GM03348 (cell line): Measurements from ENCODE around the gene PTPRR.
"Not testable (repeated sequence)": the region's sequence is repeated elsewhere in the genome, so short reads cannot be mapped to it uniquely, and the experiment has no call there.

Experiments used
- DNase-seq: peaks from one replicate; pipeline ENCODE4 v3.0.0; 2012; ENCODE audit warnings: low spot score

Gene PTPRR

GRCh38 chr12:70747445-70748260 lies 172.9 kb downstream of the PTPRR start:
- no peak for DNase-seq

DNA sequence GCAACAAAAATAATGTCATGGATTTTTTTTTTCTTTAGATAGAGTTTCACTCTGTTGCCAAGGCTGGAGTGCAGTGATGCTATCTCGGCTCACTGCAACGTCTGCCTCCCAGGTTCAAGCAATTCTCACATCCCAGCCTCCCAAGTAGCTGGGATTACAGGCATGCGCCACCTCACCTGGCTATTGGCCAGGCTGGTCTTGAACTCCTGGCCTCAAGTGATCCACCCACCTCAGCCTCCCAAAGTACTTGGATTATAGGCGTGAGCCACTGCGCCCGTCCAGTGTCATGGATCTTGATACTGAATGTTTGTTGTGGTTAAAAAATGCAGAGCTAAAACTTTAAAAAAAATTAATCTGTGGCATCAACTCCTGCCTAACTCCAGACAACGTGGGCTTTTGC lies 175.5 kb downstream of the PTPRR start:
- DNase-seq = no peak

GRCh38 chr12:70744178-70744577 lies 176.4 kb downstream of the PTPRR start:
- DNase-seq = no peak

DNA sequence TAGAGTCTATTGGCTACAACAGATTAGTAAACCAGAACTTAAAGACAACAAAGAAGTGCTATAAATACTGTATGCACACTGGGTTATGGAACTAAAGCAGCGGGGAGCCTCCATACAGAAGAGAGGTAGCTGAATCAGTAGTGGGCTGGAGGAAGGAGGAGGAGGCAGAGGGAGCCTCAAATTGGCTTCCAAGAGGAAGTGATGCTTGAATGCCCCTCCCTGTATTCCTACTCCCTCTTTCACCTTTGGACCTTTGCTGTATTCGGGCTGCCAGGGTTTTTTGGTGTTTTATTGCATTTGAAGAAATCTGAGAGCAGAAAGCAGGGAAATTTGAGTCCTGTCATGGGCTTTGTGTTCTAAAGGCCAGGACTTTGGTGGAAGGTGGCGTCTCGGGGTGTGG lies 179.3 kb downstream of the PTPRR start:
- DNase-seq = no peak

DNA sequence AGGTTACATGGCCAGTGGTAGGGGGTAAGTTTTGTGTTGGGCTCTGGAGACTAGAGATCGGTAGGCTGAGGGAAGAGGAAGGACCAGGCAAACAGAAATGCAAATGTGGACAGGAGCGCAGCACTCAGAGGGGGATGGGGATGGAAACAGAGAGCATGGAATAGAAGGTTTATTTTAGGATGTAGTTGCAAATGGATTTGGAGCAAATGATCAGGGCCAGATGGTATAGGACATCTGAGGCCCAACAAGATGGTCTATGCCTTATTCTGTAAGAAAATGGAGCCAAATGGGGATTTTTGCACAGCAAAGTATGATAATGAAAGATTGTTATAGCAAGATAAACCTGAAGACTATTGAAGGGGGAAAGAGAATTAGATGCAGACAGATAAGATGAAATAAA lies 180.8 kb downstream of the PTPRR start:
- no peak for DNase-seq

DNA sequence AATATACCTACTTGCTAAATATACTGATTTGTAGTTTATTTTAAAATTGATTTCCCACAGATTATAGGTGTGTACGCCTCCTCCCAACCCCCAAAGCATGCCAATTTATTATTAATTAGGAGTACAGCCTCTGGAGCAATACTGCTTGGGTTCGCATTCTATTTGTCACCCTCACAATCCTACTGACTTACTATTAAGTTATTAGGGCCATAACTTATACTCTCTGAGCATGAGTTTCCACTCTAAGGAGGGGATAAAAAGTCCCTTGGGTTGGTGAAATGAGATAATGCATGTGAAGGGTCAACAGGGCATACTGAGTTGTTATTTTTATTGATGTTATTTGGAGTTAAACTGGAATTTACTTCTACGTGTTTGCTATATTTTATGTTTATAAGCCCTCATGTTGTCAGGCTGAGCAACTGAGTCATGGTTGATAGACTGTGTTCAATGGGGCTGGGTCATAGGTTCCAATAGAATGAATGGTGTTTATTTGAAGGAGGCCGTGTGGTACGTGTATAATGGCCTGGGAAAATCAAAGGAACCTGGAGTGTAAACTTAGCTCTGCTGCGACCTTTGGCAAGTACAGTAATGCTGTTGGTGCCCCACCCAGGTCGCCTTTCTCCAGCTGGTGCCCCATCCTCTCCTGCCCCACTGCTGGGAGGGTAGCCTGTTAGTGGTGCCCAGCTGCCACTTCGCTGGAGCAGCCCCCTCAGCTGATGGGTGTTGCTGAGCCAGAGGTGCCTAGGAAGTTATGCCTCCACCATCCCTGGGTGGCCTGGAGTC lies 184.0 kb downstream of the PTPRR start:
- DNase-seq = no peak

DNA sequence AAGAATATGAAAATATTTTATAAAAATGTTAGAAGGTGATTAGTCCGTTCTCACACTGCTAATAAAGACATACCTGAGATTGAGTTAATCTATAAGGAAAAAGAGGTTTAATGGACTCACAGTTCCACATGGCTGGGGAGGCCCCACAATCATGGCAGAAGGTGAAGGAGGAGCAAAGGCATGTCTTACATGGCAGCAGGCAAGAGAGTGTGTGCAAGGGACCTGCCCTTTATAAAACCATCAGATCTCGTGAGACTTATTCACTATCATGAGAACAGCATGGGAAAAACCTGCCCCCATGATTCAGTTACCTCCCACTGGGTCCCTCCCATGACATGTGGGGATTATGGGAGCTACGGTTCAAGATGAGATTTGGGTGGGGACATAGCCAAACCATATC lies 185.3 kb downstream of the PTPRR start:
- DNase-seq = not testable (repeated sequence)

DNA sequence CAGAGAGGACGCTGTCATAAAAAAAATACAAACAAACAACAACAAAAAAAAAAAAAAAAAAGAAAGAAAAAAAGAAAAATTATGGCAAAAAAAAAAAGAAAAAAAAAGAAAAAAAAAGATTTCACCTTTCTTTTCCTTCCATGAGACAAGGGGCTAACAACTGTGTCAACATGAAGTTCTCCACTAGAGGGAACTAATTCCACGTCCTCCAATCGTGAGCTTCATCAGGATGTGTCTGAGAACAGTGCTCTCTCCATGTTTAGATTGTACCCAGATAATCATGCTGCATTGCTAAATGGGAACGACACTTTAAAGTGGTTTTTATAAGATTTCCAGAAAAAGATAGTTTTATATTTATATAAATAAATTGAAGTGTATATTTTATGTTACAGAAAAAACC lies 187.2 kb downstream of the PTPRR start:
- DNase-seq = peak; percentile 84

- no peak for DNase-seq
These were observed 188.3 kb downstream of the PTPRR start for GRCh38 chr12:70732287-70732686.

DNA sequence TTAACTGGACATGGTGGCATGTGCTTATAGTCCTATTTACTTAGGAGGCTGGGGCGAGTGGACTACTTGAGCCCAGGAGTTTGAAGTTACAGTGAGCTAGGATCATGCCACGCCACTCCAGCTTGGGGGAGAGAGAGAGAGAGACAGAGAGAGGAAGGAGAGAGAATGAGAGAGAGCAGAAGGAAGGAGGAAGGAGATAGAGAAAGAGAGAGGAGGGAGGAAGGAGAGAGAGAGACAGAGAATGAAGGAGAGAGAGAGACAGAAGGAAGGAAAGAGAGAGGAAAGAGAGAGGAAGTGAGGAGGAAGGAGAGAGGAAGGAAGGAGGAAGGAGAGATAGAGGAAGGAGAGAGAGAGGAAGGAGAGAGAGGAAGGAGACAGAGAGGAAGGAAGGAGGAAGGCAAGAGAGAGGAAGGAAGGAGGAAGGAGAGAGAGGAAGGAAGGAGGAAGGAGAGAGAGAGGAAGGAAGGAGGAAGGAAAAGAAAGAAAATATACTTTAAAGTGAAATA lies 189.8 kb downstream of the PTPRR start:
- DNase-seq = no peak

- DNase-seq = no peak
These were observed 196.1 kb downstream of the PTPRR start for GRCh38 chr12:70724444-70724843.

GRCh38 chr12:70722584-70723343 lies 197.8 kb downstream of the PTPRR start:
- no peak for DNase-seq

DNA sequence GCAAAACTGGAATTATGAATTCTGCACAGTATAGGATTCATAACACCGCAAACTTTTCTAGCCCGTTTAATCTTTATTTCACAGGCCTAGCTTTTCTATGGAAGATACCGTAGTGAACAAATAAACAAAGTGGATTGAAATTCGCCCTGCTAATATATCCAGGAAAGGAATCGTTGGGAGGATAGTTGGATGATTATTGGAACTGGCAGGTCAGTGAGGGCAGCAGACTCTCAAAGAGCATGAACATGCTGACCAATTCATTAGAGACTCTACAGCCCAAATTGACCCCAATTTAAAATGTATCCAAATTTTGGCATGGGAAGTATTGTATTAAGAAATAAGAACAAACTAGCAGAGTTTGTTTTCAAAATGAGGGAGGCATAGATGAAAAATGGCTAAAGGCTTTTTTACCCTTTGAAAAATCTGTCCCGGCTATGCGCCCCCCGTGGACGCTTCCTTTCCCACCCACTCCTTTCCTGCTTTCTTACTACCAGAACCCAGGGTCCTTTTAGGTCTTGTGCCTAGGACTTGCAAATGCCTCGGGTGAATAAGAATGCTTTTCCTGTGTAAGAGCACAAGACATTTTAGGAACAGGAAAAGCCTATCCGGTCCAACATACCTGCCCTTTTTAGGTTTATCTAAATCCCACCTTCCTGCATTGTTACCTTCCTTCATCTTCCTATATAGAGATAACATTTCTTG lies 198.7 kb downstream of the PTPRR start:
- no peak for DNase-seq

- DNase-seq = no peak
These were observed 199.3 kb downstream of the PTPRR start for GRCh38 chr12:70721216-70721615.

DNA sequence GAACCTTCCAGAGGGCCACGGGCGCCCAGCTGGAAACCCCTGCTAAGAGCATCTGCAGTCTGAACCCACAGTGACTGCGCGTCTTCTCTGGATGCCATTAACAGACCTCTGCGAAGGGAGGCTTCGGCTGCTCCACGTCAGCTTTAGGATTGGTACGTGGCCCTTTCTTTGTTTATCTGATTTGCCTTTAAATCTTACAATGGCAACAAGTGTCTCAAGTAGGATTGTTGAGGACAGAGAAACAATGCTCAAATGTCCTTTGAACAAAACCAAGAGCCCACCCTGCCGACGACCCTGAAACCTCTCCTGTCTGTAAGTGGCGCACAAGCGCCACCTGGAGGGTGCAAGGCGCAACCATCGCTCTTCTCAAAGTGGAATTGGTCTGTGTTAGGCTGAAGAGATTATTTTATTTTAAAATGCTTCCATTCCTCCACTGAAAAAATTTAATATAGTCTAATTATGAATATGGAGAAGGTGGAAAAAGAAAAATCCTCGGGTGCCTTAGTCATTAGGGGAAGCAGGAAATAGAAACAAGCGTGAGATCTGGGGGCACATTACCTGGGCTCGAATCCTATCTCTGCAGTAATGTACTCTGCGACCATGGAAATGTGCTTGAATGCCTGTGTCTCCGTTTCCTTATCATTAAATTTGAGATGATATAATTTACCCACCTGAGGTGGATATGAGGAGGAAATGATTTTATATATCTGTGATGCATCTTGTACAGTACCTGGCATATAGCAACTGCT lies 200.7 kb downstream of the PTPRR start:
- peak; percentile 78 for DNase-seq

DNA sequence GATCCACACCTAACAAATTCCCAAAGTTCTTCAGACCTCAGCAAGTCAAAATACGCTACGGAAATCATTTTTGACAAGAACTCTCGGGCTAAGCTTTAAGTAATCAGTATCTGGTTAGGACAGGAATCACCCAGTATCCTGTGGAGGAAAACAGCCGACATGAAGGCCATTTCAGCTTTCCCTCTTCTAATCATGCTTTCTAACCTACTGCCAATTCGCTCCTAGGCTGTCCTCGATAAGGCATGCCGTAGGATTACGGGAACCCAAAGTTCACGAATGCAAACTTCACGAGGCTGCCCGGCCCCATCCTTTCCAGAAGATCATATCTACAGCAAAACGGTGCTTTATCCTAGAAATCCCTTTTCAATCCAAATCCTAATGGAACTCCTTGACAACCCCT lies 201.5 kb downstream of the PTPRR start:
- DNase-seq = no peak

GRCh38 chr12:70711831-70712230 lies 208.7 kb downstream of the PTPRR start:
- no peak for DNase-seq

DNA sequence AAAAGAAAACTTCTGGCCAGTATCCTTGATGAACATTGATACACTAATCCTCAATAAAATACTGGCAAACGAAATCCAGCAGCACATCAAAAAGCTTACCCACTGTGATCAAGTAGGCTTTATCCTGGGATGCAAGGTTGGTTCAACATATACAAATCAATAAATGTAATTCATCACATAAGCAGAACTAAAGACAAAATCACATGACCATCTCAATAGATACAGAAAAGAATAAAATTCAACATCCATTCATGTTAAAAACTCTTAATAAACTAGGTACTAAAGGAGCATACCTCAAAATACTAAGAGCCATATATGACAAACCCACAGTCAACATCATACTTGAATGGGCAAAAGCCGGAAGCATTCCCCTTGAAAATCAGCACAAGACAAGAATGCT lies 211.5 kb downstream of the PTPRR start:
- no peak for DNase-seq

DNA sequence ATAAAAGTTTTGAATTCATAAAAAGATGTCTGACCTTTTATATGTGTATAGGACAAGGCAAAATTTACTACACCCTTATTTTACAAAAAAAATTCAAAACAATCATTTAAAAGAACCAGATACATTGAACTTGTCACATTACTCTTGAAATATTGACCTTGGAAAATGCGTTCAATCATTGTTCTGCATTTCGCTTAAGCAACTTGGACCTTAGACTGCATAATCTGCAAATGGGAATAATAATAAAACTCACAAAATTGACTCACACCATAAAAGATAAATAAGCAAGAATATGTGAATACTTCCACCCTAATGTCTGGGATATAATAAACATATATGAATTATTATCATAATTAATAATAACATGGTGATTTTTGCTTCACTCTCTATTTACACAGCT lies 213.9 kb downstream of the PTPRR start:
- DNase-seq = no peak

GRCh38 chr12:70698345-70698744 lies 222.2 kb downstream of the PTPRR start:
- DNase-seq = no peak

DNA sequence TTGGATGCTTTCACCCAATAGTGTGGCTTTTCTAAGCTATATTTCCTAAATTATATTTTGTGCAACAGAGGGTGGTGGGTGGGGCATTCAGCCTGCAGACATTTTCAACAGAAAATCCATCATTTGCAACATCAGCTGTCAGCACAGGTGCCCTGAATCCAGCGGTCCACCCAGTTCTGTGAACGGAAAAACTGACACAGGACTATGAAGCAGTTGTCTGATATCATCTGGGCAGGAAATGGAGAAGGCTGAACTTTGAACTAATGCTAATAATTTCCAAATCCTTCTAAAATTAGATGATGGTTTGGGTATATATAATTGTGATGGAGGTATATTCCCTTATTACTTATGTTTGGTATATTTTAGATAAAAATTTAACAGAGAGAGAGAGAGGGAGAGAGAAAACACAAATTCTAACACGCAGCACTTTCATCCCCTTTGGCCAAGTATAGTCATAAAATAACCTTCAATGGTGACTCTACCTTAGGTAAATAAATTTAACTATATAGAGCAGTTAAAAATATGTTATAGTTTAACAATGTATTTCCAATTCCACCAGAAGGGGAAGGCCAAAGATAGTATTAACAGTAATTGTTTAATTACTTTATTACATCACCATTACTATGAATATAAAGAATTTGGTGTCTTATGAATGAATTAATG lies 225.0 kb downstream of the PTPRR start:
- no peak for DNase-seq
